ENCODE data around the gene SLC39A3.

The SLC39A3 gene

DNA sequence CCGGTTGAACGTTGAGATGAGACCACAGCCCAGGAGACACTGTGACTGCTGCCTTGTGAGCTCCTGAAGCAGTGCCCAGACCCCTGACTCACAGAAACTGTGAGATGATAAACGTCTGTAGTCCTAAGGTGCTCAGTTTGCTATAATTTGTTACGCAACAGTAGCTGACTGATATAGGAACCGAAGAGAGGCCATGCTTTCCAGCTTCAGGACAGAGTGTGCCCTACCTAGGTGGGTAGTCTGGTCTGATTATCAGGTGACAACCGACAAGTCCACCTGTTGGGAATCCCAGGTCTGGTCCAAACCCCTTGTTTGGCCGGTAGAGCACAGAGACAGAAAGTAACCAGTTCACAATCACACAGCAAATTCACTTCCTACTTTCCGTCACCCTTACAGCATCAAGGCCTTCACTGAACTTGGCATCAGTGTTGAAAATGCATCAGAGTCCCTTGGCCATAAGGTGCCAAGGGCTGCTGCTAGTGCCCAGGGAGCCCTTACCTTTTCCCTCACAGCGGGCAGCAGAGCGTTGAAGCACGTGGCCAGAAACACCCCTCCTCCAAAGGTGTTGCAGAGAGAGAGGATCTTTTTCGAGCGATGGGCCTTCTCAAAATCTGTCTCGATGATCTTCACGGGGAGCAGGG lies 3.1 kb downstream of the SLC39A3 start:
- H3K27me3 ChIP-seq (ENCODE audit: control insufficient read depth, low read length): no peaks in the 10 kb centered on the region
- H3F3A ChIP-seq (ENCODE audit: control insufficient read depth, insufficient read depth): no peaks in the 10 kb centered on the region
- H3K4me1 ChIP-seq (ENCODE audit: control insufficient read depth, low read length): peaks cover 11% of the 10 kb centered on the region; the same call in 1 of the 2 replicates
- no peak overlapping the region for H3K4me3 ChIP-seq (ENCODE audit: low read length)
- H3K9me2 ChIP-seq (replicated peaks; ENCODE audit: control insufficient read depth, low read length): no peaks in the 10 kb centered on the region
- no peaks in the 10 kb centered on the region for H4K20me1 ChIP-seq (ENCODE audit: control insufficient read depth, insufficient read depth, low read depth, low read length)
- H3K9me3 ChIP-seq (ENCODE audit: control insufficient read depth, insufficient read depth, low read length): no peaks in the 10 kb centered on the region
- no peak overlapping the region for H3K27ac ChIP-seq (ENCODE audit: low read depth, low read length)
- H3K79me2 ChIP-seq (ENCODE audit: control insufficient read depth, low read length): peaks cover 51% of the 10 kb centered on the region
- H3K36me3 ChIP-seq (ENCODE audit: control insufficient read depth, low read length): peaks cover 54% of the 10 kb centered on the region
- TF ChIP-seq EZH2phosphoT487 (IDR thresholded peaks at IDR 0.05; ENCODE audit: borderline replicate concordance, low read length): no peak
- TF ChIP-seq CTCF (IDR thresholded peaks at IDR 0.05; ENCODE audit: low read depth, low read length, poor library complexity, severe bottlenecking): no peak
- H3K4me2 ChIP-seq (ENCODE audit: low read length): no peak overlapping the region

DNA sequence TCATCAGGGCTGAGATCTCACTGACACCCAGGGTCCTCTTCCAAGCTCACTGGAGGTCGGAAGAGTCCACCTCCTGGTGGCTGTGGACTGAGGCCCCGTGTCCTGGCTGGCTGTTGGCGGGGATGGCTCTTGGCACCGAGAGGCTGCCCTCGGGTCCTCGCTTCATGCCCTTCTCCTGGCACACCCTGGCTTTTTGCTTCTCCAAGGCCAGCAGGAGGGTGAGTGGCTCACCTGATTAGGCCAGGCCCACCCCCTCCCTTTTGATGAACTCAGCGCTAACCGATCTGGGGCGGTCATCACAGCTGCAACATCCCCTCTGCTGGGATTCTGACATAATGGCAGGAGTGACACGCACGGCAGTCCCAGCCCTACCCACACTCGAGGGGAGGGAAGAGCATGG lies 4.4 kb downstream of the SLC39A3 start:
- no peak overlapping the region for H3K4me3 ChIP-seq (ENCODE audit: low read length)
- H3F3A ChIP-seq (ENCODE audit: control insufficient read depth, insufficient read depth): no peaks in the 10 kb centered on the region
- peaks cover 51% of the 10 kb centered on the region for H3K79me2 ChIP-seq (ENCODE audit: control insufficient read depth, low read length)
- H3K4me2 ChIP-seq (ENCODE audit: low read length): no peak overlapping the region
- no peak overlapping the region for H3K27ac ChIP-seq (ENCODE audit: low read depth, low read length)
- H3K9me2 ChIP-seq (replicated peaks; ENCODE audit: control insufficient read depth, low read length): no peaks in the 10 kb centered on the region
- peaks cover 54% of the 10 kb centered on the region for H3K36me3 ChIP-seq (ENCODE audit: control insufficient read depth, low read length)
- TF ChIP-seq EZH2phosphoT487 (IDR thresholded peaks at IDR 0.05; ENCODE audit: borderline replicate concordance, low read length) (no peak), CTCF (IDR thresholded peaks at IDR 0.05; ENCODE audit: low read depth, low read length, poor library complexity, severe bottlenecking) (no peak)
- 0 out of 2 replicates have a peak, but pooled peaks cover 1% of the 10 kb centered on the region for H4K20me1 ChIP-seq (ENCODE audit: control insufficient read depth, insufficient read depth, low read depth, low read length)
- no peaks in the 10 kb centered on the region for H3K27me3 ChIP-seq (ENCODE audit: control insufficient read depth, low read length)
- H3K4me1 ChIP-seq (ENCODE audit: control insufficient read depth, low read length): peaks cover 11% of the 10 kb centered on the region; the same call in 1 of the 2 replicates
- no peaks in the 10 kb centered on the region for H3K9me3 ChIP-seq (ENCODE audit: control insufficient read depth, insufficient read depth, low read length)

DNA sequence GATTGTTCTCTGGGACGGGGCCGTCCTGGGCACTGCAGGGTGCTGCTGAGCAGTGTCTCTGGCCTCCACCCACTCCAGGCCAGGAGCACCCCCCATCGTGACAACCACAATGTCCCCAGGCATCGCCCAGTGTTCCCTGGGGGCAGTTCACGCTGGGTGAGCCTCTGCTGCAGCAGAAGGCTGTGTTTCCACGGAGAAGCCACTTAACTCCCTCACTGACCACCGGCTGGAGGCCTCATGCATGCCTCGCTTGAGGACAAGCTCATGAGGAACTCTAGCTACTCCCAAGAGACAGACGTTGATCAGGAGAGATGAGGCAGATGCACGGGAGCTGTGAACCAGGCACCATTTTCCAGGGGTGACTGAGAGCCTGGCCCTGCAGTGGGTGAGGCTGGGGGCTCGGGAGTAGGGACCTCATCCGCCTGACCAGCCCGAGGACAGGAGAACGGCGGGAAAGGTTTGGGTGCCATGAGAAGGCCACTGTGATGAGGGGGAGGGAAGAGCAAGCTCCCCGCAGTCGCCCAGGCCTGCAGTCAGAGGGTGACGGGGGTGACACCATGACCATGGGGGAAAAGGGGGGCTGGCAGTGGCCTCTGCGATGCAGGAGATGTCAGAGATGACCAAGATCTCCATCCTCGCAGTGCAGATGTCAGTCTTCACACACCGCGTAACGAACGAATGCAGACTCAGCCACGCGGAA lies 5.1 kb downstream of the SLC39A3 start:
- H3K36me3 ChIP-seq (ENCODE audit: control insufficient read depth, low read length): peaks cover 54% of the 10 kb centered on the region
- H3K27ac ChIP-seq (ENCODE audit: low read depth, low read length): no peak overlapping the region
- peaks cover 10% of the 10 kb centered on the region; the same call in 1 of the 2 replicates for H3K4me1 ChIP-seq (ENCODE audit: control insufficient read depth, low read length)
- H3K9me3 ChIP-seq (ENCODE audit: control insufficient read depth, insufficient read depth, low read length): no peaks in the 10 kb centered on the region
- no peaks in the 10 kb centered on the region for H3K9me2 ChIP-seq (replicated peaks; ENCODE audit: control insufficient read depth, low read length)
- H4K20me1 ChIP-seq (ENCODE audit: control insufficient read depth, insufficient read depth, low read depth, low read length): 0 out of 2 replicates have a peak, but pooled peaks cover 4% of the 10 kb centered on the region
- no peaks in the 10 kb centered on the region for H3K27me3 ChIP-seq (ENCODE audit: control insufficient read depth, low read length)
- no peak for TF ChIP-seq CTCF (IDR thresholded peaks at IDR 0.05; ENCODE audit: low read depth, low read length, poor library complexity, severe bottlenecking)
- no peak for TF ChIP-seq EZH2phosphoT487 (IDR thresholded peaks at IDR 0.05; ENCODE audit: borderline replicate concordance, low read length)
- peaks cover 51% of the 10 kb centered on the region for H3K79me2 ChIP-seq (ENCODE audit: control insufficient read depth, low read length)
- H3F3A ChIP-seq (ENCODE audit: control insufficient read depth, insufficient read depth): no peaks in the 10 kb centered on the region
- no peak overlapping the region for H3K4me2 ChIP-seq (ENCODE audit: low read length)
- H3K4me3 ChIP-seq (ENCODE audit: low read length): no peak overlapping the region

All from DOHH2 (cell line).